ENCODE measurements around the gene VEZT. TPM values are rescaled to one million over a fixed set of nuclear protein-coding genes. Genes with fewer than 3 reads are reported as not detected.
"Not testable (repeated sequence)": the region's sequence is repeated elsewhere in the genome, so short reads cannot be mapped to it uniquely, and the experiment has no call there.

VEZT gene
- total RNA-seq, 1 donor = 77.1 TPM

DNA sequence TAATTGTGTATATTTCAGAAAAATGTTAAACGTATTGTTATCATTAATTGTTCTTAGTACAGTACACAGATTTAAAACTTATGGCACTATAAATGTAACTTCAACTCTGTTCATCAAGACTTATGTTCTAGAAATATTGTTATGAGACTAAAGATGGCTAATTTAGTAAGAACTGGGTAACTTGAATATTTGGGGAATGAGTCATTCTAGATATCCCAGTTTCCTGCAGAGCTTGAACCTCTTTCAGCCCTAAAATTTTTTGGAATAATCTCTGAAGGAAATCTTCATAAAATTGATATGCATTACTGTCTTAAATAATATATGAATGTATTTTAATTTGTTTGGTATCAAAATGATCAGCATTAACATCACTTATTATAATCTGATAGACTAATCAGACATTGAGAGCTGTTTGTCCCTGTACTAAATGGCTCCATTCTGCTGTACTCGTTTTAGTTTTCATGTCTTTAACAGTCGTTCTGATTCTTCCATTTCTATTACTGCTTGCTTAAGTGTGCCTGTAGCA is 87.1 kb downstream of the VEZT start:
- H3K27me3 ChIP-seq (ENCODE audit: insufficient read depth, low read length) = no peaks in the 10 kb centered on the region
- TF ChIP-seq, protein P1, sequence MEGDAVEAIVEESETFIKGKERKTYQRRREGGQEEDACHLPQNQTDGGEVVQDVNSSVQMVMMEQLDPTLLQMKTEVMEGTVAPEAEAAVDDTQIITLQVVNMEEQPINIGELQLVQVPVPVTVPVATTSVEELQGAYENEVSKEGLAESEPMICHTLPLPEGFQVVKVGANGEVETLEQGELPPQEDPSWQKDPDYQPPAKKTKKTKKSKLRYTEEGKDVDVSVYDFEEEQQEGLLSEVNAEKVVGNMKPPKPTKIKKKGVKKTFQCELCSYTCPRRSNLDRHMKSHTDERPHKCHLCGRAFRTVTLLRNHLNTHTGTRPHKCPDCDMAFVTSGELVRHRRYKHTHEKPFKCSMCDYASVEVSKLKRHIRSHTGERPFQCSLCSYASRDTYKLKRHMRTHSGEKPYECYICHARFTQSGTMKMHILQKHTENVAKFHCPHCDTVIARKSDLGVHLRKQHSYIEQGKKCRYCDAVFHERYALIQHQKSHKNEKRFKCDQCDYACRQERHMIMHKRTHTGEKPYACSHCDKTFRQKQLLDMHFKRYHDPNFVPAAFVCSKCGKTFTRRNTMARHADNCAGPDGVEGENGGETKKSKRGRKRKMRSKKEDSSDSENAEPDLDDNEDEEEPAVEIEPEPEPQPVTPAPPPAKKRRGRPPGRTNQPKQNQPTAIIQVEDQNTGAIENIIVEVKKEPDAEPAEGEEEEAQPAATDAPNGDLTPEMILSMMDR (IDR thresholded peaks at IDR 0.05; ENCODE audit: extremely low read depth, low read depth, low read length) = no peak
- peak overlapping the region; percentile 16 for H3K4me2 ChIP-seq (ENCODE audit: insufficient read depth, low read length)
- no peak overlapping the region for H3K4me3 ChIP-seq (ENCODE audit: insufficient read depth, low read length)
- peak; percentile 64 for DNase-seq (ENCODE audit: insufficient read length, low spot score, missing footprints)
- H3K4me1 ChIP-seq (ENCODE audit: insufficient read depth, low read length) = peaks cover 26% of the 10 kb centered on the region
- H2AFZ ChIP-seq (ENCODE audit: low read length) = no peak overlapping the region
- peaks cover 25% of the 10 kb centered on the region for H3K36me3 ChIP-seq (ENCODE audit: insufficient read depth, low read length)
- no peaks in the 10 kb centered on the region for H3K9me3 ChIP-seq (ENCODE audit: low read depth, low read length)
- H3K27ac ChIP-seq (ENCODE audit: low read depth, low read length) = peak overlapping the region; percentile 12
- H3K79me2 ChIP-seq (ENCODE audit: insufficient read depth, low read length) = no peaks in the 10 kb centered on the region
- no peaks in the 10 kb centered on the region for H4K20me1 ChIP-seq (ENCODE audit: insufficient read depth, low read length)

DNA sequence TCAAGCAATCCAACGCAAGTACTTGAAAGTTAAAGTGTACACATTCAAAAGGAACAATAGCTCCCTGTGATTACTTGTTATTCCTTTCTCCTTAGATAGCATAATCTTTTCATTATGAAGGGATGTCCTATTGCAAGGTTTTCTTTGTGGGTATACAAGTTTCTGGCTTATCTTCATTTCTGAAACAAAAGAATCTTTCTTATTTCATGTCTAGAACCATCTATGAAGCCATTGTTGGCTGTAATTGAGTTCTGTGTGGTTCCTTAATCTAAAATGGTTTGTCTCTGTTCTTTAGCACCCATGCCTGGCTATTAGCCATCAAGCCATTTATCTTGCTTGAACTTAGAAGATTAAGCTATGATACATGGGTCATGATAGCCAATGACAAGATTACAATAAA is 95.0 kb downstream of the VEZT start:
- peaks cover 18% of the 10 kb centered on the region for H3K36me3 ChIP-seq (ENCODE audit: insufficient read depth, low read length)
- H2AFZ ChIP-seq (ENCODE audit: low read length) = no peak overlapping the region
- H4K20me1 ChIP-seq (ENCODE audit: insufficient read depth, low read length) = no peaks in the 10 kb centered on the region
- H3K79me2 ChIP-seq (ENCODE audit: insufficient read depth, low read length) = no peaks in the 10 kb centered on the region
- DNase-seq (ENCODE audit: insufficient read length, low spot score, missing footprints) = no peak
- H3K4me3 ChIP-seq (ENCODE audit: insufficient read depth, low read length) = no peak overlapping the region
- H3K9me3 ChIP-seq (ENCODE audit: low read depth, low read length) = no peaks in the 10 kb centered on the region
- H3K27me3 ChIP-seq (ENCODE audit: insufficient read depth, low read length) = no peaks in the 10 kb centered on the region
- TF ChIP-seq, protein P1 (IDR thresholded peaks at IDR 0.05; ENCODE audit: extremely low read depth, low read depth, low read length) = no peak
- no peak overlapping the region for H3K27ac ChIP-seq (ENCODE audit: low read depth, low read length)
- H3K4me2 ChIP-seq (ENCODE audit: insufficient read depth, low read length) = no peak overlapping the region
- H3K4me1 ChIP-seq (ENCODE audit: insufficient read depth, low read length) = peaks cover 3% of the 10 kb centered on the region

DNA sequence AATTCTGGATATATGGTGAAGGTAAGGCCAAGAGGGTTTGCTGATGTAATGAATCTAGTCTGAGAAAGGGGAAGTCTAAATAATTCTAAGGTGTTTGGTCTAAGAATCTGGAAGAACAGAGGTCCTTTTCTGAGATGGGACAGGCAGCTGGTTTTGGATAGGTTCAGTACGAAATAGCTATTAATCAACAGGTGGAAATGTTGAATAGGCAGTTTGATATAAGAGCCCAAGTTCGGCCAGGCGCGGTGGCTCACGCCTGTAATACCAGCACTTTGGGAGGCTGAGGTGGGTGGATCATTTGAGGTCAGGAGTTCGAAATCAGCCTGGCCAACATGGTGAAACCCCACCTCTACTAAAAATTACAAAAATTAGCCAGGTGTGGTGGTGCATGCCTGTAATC is 97.1 kb downstream of the VEZT start:
- H3K4me2 ChIP-seq (ENCODE audit: insufficient read depth, low read length); H3K27ac ChIP-seq (ENCODE audit: low read depth, low read length); H4K20me1 ChIP-seq (ENCODE audit: insufficient read depth, low read length); H3K4me3 ChIP-seq (ENCODE audit: insufficient read depth, low read length); DNase-seq (ENCODE audit: insufficient read length, low spot score, missing footprints); H3K9me3 ChIP-seq (ENCODE audit: low read depth, low read length); H2AFZ ChIP-seq (ENCODE audit: low read length); H3K36me3 ChIP-seq (ENCODE audit: insufficient read depth, low read length); H3K79me2 ChIP-seq (ENCODE audit: insufficient read depth, low read length); H3K27me3 ChIP-seq (ENCODE audit: insufficient read depth, low read length): not testable (repeated sequence)
- H3K4me1 ChIP-seq (ENCODE audit: insufficient read depth, low read length) = peaks cover 15% of the 10 kb centered on the region

DNA sequence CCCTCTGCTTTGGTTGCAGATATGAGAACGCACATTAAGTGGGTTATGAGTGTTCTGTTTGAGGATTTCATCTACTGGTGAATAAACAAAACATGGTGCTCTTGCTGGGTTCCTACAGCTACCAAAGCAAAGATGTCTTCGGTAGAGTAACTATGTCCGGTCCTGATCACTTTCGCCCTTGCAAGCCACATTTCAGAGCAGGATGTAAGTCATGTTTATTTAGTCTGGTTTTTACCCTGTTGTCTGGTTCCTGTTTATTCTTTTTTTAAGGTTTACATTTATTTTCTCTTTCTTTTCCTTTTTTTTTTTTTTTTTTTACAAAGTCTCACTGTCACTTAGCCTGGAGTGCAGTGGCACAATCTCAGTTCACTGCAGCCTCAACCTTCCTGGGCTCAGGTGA is 99.2 kb downstream of the VEZT start:
- Histone ChIP-seq H3K79me2 (ENCODE audit: insufficient read depth, low read length) (no peaks in the 10 kb centered on the region), H3K4me1 (ENCODE audit: insufficient read depth, low read length) (peaks cover 16% of the 10 kb centered on the region), H3K27ac (ENCODE audit: low read depth, low read length) (no peak overlapping the region)

More for the DNA sequence above, 99.2 kb downstream of the VEZT start:
- Histone ChIP-seq H2AFZ (ENCODE audit: low read length) (no peak overlapping the region), H3K4me3 (ENCODE audit: insufficient read depth, low read length) (no peak overlapping the region), H3K36me3 (ENCODE audit: insufficient read depth, low read length) (no peaks in the 10 kb centered on the region), H3K4me2 (ENCODE audit: insufficient read depth, low read length) (no peak overlapping the region), H4K20me1 (ENCODE audit: insufficient read depth, low read length) (no peaks in the 10 kb centered on the region), H3K27me3 (ENCODE audit: insufficient read depth, low read length) (no peaks in the 10 kb centered on the region), H3K9me3 (ENCODE audit: low read depth, low read length) (no peaks in the 10 kb centered on the region)
- TF ChIP-seq, protein P1 (IDR thresholded peaks at IDR 0.05; ENCODE audit: extremely low read depth, low read depth, low read length) = no peak
- no peak for DNase-seq (ENCODE audit: insufficient read length, low spot score, missing footprints)

Measured in osteoblast (primary cell).